HepG2 (cell line): ENCODE data around the gene CA9.

ENCODE experiments used
- CC2D1A ChIP-seq: sonication (generic); formaldehyde crosslinking; IDR thresholded peaks from 2 replicates; pipeline ENCODE4 v1.8.1; 2023; ENCODE audit warnings: mild to moderate bottlenecking, missing genetic modification reagents
- NR2F1 ChIP-seq, 2 experiments: fragments of 450-650 bp in 1 of 2; formaldehyde crosslinking in 1 of 2; IDR thresholded peaks; 2 replicates each; pipeline versions ENCODE4 v1.5.0 to v1.6.1; 2016 to 2020; ENCODE audit warnings: mild to moderate bottlenecking in 1 of 2, missing compliant biosample characterization in 1 of 2, missing genetic modification reagents in 1 of 2, moderate library complexity in 1 of 2
- ZNF572 ChIP-seq: sonication (generic); formaldehyde crosslinking; IDR thresholded peaks from 2 replicates; pipeline ENCODE4 v1.5.1; 2020; ENCODE audit warnings: mild to moderate bottlenecking, missing genetic modification reagents

- TF ChIP-seq NR2F1 (CRISPR knock-in tag; IDR thresholded peaks at IDR 0.05) (no peak), CC2D1A (CRISPR knock-in tag) (no peak), ZNF572 (CRISPR knock-in tag) (no peak)
These were observed 27.2 kb downstream of the CA9 start for GRCh38 chr9:35700942-35701341.
